ENCODE data around the gene CHAF1A.

The CHAF1A gene

GRCh38 chr19:4457654-4458395 is 55.4 kb downstream of the CHAF1A start, which contains the start of gene UBXN6:
Gene UBXN6 (minus strand): TSS chr19:4457794. CDS start chr19:4457697, 97 bp downstream.
- Mint-ChIP-seq H3K4me1 (peaks cover 27% of the 10 kb centered on the region), H3K27ac (peak within 1 kb of the TSS; percentile 90 to 97), H3K27me3 (no peaks in the 10 kb centered on the region), H3K9me3 (no peaks in the 10 kb centered on the region), H3K4me3 (peak within 1 kb of the TSS; percentile 90 to 95)
- DNase-seq (peak; percentile 96 to 98), ATAC-seq (peak; percentile 99)

DNA sequence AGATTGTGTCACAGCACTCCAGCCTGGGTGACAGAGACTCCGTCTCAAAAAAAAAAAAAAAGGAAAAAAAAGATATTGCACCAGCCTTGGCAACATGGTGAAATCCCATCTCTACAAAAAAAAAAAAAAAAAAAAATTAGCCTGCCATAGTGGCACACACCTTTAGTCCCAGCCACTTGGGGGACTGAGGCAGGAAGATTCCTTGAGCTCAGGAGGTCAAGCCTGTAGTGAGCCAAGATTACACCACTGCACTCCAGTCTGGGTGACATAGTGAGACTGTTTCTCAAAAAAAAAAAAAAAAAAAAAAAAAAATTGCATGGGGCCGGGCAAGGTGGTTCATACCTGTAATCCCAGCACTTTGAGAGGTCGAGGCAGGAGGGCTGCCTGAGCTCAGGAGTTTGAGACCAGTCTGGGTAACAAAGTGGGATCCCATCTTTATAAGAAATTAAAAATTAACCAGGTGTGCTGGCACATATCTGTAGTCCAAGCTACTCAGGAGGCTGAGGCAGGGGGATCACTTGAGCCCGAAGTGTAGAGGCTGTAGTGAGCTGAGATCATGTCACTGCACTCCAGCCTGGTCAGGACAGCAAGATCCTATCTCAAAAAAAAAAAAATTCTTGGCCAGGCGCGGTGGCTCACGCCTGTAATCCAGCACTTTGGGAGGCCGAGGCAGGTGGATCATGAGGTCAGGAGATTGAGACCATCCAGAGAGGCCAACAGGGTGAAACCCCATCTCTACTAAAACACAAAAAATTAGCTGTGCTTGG is 62.6 kb downstream of the CHAF1A start:
- DNase-seq: no peak
- Mint-ChIP-seq H3K27ac (no peak overlapping the region), H3K4me3 (no peak overlapping the region), H3K4me1 (no peaks in the 10 kb centered on the region), H3K9me3 (no peaks in the 10 kb centered on the region), H3K27me3 (no peaks in the 10 kb centered on the region)
- no peak for ATAC-seq

GRCh38 chr19:4467835-4468234 is 65.4 kb downstream of the CHAF1A start:
- no peaks in the 10 kb centered on the region for H3K27me3 Mint-ChIP-seq
- no peak for ATAC-seq
- peaks cover 2% of the 10 kb centered on the region for H3K4me1 Mint-ChIP-seq
- no peak overlapping the region for H3K27ac Mint-ChIP-seq
- no peak overlapping the region for H3K4me3 Mint-ChIP-seq
- H3K9me3 Mint-ChIP-seq: no peaks in the 10 kb centered on the region
- no peak for DNase-seq

DNA sequence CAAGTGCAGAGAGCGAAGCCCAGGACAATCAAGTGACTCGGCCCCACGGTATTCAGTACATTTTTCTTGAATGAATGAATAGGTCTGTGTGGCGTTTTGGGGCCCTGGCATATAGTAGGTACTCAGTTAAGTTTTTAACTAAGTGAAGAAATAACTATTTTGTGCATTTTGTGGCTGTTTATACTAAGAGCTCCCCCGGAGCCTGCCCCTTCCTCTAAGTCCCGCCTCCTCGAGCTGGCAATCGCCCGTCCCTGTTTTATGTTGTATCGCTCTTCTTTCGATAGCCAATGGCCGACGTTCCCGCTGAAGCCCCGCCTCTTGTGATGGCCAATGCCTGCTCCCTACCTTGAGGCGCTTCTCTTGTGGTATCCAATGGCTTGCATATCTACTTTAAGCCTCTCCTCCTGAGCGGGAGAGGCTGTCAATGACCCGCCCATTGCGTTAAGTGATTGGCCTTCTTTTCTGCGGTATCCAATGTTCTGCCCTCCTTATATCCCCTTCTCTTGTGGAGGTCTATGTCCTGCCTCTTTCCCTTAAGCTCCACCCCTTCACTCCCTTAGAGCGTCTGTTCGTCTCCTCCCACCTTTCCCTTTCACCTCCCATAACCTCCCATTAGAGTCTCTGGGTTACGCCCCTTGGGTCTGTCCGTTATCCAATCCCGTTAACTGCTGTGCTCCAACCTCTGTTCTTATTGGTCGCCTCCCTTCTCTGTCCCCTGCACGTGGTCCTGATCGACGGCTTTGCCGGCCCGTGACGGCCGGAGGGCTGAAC is 69.1 kb downstream of the CHAF1A start:
- no peak overlapping the region for H3K27ac Mint-ChIP-seq
- peak; percentile 92 for ATAC-seq

DNA sequence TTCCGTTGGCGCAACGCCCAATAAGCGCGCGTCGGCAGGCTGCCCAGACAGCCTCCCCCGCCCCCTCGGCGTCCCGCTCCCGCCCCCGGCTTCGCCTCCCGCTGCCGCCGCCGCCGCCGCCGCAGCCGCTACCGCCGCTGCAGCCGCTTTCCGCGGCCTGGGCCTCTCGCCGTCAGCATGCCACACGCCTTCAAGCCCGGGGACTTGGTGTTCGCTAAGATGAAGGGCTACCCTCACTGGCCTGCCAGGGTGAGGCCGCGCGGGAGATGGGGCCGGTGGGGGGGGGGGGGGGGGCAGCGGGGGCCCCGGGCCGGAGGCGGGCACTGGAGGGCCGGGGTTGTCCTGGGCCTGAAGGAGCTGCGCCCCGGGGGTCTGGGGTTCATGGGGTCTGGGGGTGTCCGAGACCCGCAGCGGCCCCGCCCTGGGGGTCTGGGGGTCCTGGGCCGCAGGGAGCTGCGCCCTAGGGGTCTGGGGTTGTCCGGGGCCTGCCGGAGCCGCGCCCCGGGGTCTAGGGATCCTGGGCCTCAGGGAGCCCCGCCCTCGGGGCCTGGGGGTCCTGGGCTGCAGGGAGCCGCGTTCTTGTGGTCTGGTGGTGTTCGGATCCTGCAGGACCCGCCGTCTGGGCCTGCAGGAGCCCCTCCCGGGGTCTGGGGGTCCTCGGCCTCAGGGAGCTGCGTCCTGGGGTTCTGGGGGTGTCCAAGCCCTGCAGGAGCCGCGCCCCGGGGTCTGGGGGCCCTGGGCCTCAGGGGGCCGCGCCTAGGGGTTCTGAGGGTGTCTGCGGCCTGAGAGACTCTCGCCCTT is 69.9 kb downstream of the CHAF1A start, which contains the start of gene HDGFL2:
Gene HDGFL2, plus strand, starts transcription at position 124 of the 801 bp plus-strand sequence. Its CDS starts 54 bp downstream, at position 178.
- peaks cover 23% of the 10 kb centered on the region for H3K4me1 Mint-ChIP-seq
- no peak for ATAC-seq
- no peaks in the 10 kb centered on the region for H3K9me3 Mint-ChIP-seq
- no peaks in the 10 kb centered on the region for H3K27me3 Mint-ChIP-seq
- H3K4me3 Mint-ChIP-seq: peak within 1 kb of the TSS; percentile 84 to 94
- peak within 1 kb of the TSS in 1 of 2 donors; percentile 88 for H3K27ac Mint-ChIP-seq
- DNase-seq: no peak

More for the DNA sequence above, 69.1 kb downstream of the CHAF1A start:
- Mint-ChIP-seq H3K27me3 (no peaks in the 10 kb centered on the region), H3K4me3 (no peak overlapping the region), H3K4me1 (peaks cover 23% of the 10 kb centered on the region), H3K9me3 (no peaks in the 10 kb centered on the region)
- DNase-seq: peak; percentile 97 to 99

- Mint-ChIP-seq H3K27me3 (no peaks in the 10 kb centered on the region), H3K27ac (peak overlapping the region; percentile 5 to 88), H3K9me3 (no peaks in the 10 kb centered on the region), H3K4me3 (peak overlapping the region; percentile 84 to 94), H3K4me1 (peaks cover 23% of the 10 kb centered on the region)
- ATAC-seq (no peak), DNase-seq (peak in 1 of 2 donors; percentile 18)
These were observed 70.7 kb downstream of the CHAF1A start for GRCh38 chr19:4473011-4473762.

GRCh38 chr19:4473763-4474513 is 71.5 kb downstream of the CHAF1A start:
- no peak for ATAC-seq
- Mint-ChIP-seq H3K4me1 (peaks cover 23% of the 10 kb centered on the region), H3K27me3 (no peaks in the 10 kb centered on the region), H3K27ac (peak overlapping the region; percentile 89 to 92), H3K9me3 (no peaks in the 10 kb centered on the region), H3K4me3 (peak overlapping the region; percentile 84 to 94)
- no peak for DNase-seq

DNA sequence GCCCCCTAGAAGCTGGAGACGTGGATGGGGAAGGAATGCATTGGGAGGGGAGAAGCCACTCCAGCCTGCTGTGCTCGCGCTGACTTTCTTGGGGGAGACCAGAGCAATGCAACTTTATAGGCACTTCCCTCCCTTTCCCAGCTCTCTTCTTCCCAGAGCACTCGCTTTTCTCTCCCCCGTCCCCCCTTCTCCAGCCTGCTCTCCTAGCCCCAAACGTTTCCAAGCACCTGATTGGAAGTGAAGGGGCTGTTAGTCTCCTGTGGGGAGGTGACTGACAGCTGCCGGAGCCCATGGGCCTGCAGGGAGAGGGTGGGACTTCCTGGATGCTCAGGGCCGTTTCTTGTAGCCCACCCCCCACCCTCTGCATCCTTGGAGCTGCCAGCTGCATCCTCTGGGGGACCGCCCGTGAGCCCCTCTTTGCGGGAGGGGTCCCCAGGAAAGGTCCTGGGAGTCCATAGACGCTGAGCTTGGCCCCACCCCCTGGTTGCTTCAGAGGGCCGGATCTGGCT is 72.1 kb downstream of the CHAF1A start:
- H3K4me1 Mint-ChIP-seq: peaks cover 23% of the 10 kb centered on the region
- H3K27me3 Mint-ChIP-seq: no peaks in the 10 kb centered on the region
- H3K4me3 Mint-ChIP-seq: peak overlapping the region; percentile 84 to 94
- peak overlapping the region; percentile 89 to 92 for H3K27ac Mint-ChIP-seq
- H3K9me3 Mint-ChIP-seq: no peaks in the 10 kb centered on the region
- ATAC-seq (no peak), DNase-seq (peak in 1 of 2 donors; percentile 40)

GRCh38 chr19:4477034-4477801 is 74.8 kb downstream of the CHAF1A start:
- no peaks in the 10 kb centered on the region for H3K27me3 Mint-ChIP-seq
- no peak overlapping the region for H3K4me3 Mint-ChIP-seq
- no peak for ATAC-seq

DNA sequence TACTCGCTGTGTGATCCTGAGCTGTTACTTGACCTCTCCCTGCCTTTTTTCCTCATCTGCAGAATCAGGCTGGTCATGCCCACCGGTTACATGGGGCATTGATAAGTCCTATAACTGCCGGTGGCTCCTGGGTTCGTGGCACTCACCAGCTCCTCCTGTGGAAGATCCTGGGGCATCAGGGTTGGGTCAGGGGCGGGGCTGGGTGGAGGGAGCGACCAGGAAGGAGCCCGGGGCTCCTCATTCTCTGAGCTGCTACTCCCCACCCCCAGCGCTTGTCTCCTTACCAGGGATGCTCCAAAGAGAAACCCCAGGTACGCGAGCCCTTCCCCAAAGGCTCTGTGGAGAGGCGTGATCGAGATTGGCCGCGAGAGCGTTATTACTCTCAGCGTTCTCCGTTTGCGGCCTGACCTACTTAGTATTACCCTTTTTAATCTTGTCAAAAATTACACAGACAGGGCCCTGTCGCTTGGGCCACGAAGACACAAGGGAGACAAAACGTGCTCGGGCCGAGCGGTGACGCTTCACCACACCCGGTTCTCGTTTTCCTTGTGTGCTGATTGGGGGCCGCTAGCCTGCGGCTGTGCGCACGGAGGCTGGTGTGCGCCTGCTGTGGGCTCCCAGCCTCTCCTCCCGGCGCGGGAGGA is 80.4 kb downstream of the CHAF1A start:
- DNase-seq (no peak), ATAC-seq (no peak)
- Mint-ChIP-seq H3K4me1 (no peaks in the 10 kb centered on the region), H3K27me3 (no peaks in the 10 kb centered on the region), H3K9me3 (no peaks in the 10 kb centered on the region), H3K4me3 (no peak overlapping the region), H3K27ac (no peak overlapping the region)

More at GRCh38 chr19:4477034-4477801, 74.8 kb downstream of the CHAF1A start:
- H3K27ac Mint-ChIP-seq: no peak overlapping the region
- H3K9me3 Mint-ChIP-seq: no peaks in the 10 kb centered on the region
- H3K4me1 Mint-ChIP-seq: peaks cover 23% of the 10 kb centered on the region
- no peak for DNase-seq

- no peak for DNase-seq
- Mint-ChIP-seq H3K4me1 (no peaks in the 10 kb centered on the region), H3K27me3 (no peaks in the 10 kb centered on the region), H3K27ac (no peak overlapping the region), H3K9me3 (no peaks in the 10 kb centered on the region), H3K4me3 (no peak overlapping the region)
- ATAC-seq: no peak
These were observed 80.9 kb downstream of the CHAF1A start for GRCh38 chr19:4483385-4483784.

- ATAC-seq (no peak), DNase-seq (no peak)
- Mint-ChIP-seq H3K9me3 (no peaks in the 10 kb centered on the region), H3K4me1 (no peaks in the 10 kb centered on the region), H3K27ac (no peak overlapping the region), H3K27me3 (no peaks in the 10 kb centered on the region), H3K4me3 (no peak overlapping the region)
These were observed 85.1 kb downstream of the CHAF1A start for GRCh38 chr19:4487572-4487971.
